GM18517 (cell line): ENCODE measurements around the gene STX8.
"Not testable (repeated sequence)": the region's sequence is repeated elsewhere in the genome, so short reads cannot be mapped to it uniquely, and the experiment has no call there.

Experiments used
- ATAC-seq: cut with Tn5 transposase; IDR thresholded peaks from one replicate; pipeline ENCODE4 v1.9.1; 2021; ENCODE audit warnings: mild to moderate bottlenecking, moderate library complexity; ENCODE audit not compliant: unreplicated experiment

Gene STX8

GRCh38 chr17:9355846-9356245 lies 219.8 kb downstream of the STX8 start:
- no peak for ATAC-seq

GRCh38 chr17:9355231-9355630 lies 220.4 kb downstream of the STX8 start:
- not testable (repeated sequence) for ATAC-seq

- ATAC-seq = no peak
Observed at GRCh38 chr17:9350080-9350479, 225.5 kb downstream of the STX8 start.

- ATAC-seq = no peak
Observed at GRCh38 chr17:9346296-9346926, 229.2 kb downstream of the STX8 start.

GRCh38 chr17:9343516-9343915 lies 232.1 kb downstream of the STX8 start:
- ATAC-seq = no peak

GRCh38 chr17:9342225-9342624 lies 233.4 kb downstream of the STX8 start:
- no peak for ATAC-seq

- no peak for ATAC-seq
Observed at GRCh38 chr17:9339958-9340357, 235.7 kb downstream of the STX8 start.

- ATAC-seq = not testable (repeated sequence)
Observed at GRCh38 chr17:9339482-9339881, 236.1 kb downstream of the STX8 start.

- ATAC-seq = no peak
Observed at GRCh38 chr17:9336817-9337216, 238.8 kb downstream of the STX8 start.

- ATAC-seq = no peak
Observed at GRCh38 chr17:9334536-9335446, 240.8 kb downstream of the STX8 start.

GRCh38 chr17:9332132-9332494 lies 243.5 kb downstream of the STX8 start:
- ATAC-seq = no peak

- no peak for ATAC-seq
Observed at GRCh38 chr17:9331279-9332131, 244.1 kb downstream of the STX8 start.

GRCh38 chr17:9330611-9331271 lies 244.9 kb downstream of the STX8 start:
- ATAC-seq = no peak

- no peak for ATAC-seq
Observed at GRCh38 chr17:9330141-9330540, 245.5 kb downstream of the STX8 start.

- no peak for ATAC-seq
Observed at GRCh38 chr17:9329251-9329921, 246.2 kb downstream of the STX8 start.

GRCh38 chr17:9324864-9325263 lies 250.8 kb downstream of the STX8 start:
- ATAC-seq = no peak

GRCh38 chr17:9322326-9322725 lies 253.3 kb downstream of the STX8 start:
- ATAC-seq = no peak

- ATAC-seq = no peak
Observed at GRCh38 chr17:9321890-9322289, 253.7 kb downstream of the STX8 start.

- ATAC-seq = no peak
Observed at GRCh38 chr17:9315360-9315759, 260.3 kb downstream of the STX8 start.

GRCh38 chr17:9313346-9313745 lies 262.3 kb downstream of the STX8 start:
- ATAC-seq = no peak
